ENCODE data around the gene ANGPTL7. TPM values are rescaled to one million over a fixed set of nuclear protein-coding genes. Genes with fewer than 3 reads are reported as not detected.
"Not testable (repeated sequence)": the region's sequence is repeated elsewhere in the genome, so short reads cannot be mapped to it uniquely, and the experiment has no call there.

Gene ANGPTL7
- polyA plus RNA-seq, 1 donor (not counting 4 experiments of a cell fraction or from before 2014, with no cell fraction given): not detected

GRCh38 chr1:11158720-11159321 lies 30.3 kb upstream of the ANGPTL7 start:
- peaks cover 3 to 13% of the 10 kb centered on the region in 2 experiments for H3K36me3 ChIP-seq (ENCODE audit: control insufficient read depth in 2 of 2, extremely low read depth in 1 of 2, insufficient read depth in 2 of 2, low read length in 2 of 2)
- no peak for FAIRE-seq
- peaks cover 3% of the 10 kb centered on the region for H3K9me1 ChIP-seq (ENCODE audit: control insufficient read depth, extremely low read depth, insufficient read depth, low read length)
- no peak overlapping the region for H3K9ac ChIP-seq (ENCODE audit: control insufficient read depth, extremely low read depth, insufficient read depth, low read length)
- dilution Hi-C loops (cut with MboI; ENCODE audit: extremely low pct_ligation_motif_present, low sequenced_read_pairs): no loop called here
- H3K4me2 ChIP-seq (ENCODE audit: control insufficient read depth, extremely low read depth, insufficient read depth, low read depth, low read length): peak overlapping the region; percentile 54
- TF ChIP-seq, protein P1, sequence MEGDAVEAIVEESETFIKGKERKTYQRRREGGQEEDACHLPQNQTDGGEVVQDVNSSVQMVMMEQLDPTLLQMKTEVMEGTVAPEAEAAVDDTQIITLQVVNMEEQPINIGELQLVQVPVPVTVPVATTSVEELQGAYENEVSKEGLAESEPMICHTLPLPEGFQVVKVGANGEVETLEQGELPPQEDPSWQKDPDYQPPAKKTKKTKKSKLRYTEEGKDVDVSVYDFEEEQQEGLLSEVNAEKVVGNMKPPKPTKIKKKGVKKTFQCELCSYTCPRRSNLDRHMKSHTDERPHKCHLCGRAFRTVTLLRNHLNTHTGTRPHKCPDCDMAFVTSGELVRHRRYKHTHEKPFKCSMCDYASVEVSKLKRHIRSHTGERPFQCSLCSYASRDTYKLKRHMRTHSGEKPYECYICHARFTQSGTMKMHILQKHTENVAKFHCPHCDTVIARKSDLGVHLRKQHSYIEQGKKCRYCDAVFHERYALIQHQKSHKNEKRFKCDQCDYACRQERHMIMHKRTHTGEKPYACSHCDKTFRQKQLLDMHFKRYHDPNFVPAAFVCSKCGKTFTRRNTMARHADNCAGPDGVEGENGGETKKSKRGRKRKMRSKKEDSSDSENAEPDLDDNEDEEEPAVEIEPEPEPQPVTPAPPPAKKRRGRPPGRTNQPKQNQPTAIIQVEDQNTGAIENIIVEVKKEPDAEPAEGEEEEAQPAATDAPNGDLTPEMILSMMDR (optimal IDR thresholded peaks at IDR 0.05 in 1 of 3, IDR thresholded peaks at IDR 0.05 in 1 of 3, conservative IDR thresholded peaks at IDR 0.05 in 1 of 3; ENCODE audit: extremely low read depth in 1 of 3, insufficient read depth in 2 of 3, low read length in 3 of 3): no peak
- no peak for TF ChIP-seq EZH2 (IDR thresholded peaks at IDR 0.05; ENCODE audit: low read length)
- no peak overlapping the region for H2AFZ ChIP-seq (ENCODE audit: control insufficient read depth, low read length)
- peaks cover 21% of the 10 kb centered on the region for H3K4me1 ChIP-seq (ENCODE audit: control insufficient read depth, extremely low read depth, insufficient read depth, low read length)
- no peaks in the 10 kb centered on the region for H3K79me2 ChIP-seq (ENCODE audit: control insufficient read depth, insufficient read depth, low read length)
- H3K27ac ChIP-seq (ENCODE audit: control insufficient read depth, insufficient read depth, low read length): peak overlapping the region; percentile 91
- no peaks in the 10 kb centered on the region for H3K9me3 ChIP-seq (ENCODE audit: control insufficient read depth, low read depth, low read length)
- DNase-seq (ENCODE audit: low read depth, low spot score): peak; percentile 19
- no peak overlapping the region for H3K4me3 ChIP-seq (ENCODE audit: control insufficient read depth in 2 of 3, extremely low read depth in 1 of 3, insufficient read depth in 2 of 3, low read depth in 1 of 3, low read length in 3 of 3)
- H4K20me1 ChIP-seq (ENCODE audit: control insufficient read depth, extremely low read depth, insufficient read depth, low read length): no peaks in the 10 kb centered on the region
- no peaks in the 10 kb centered on the region for H3K27me3 ChIP-seq (ENCODE audit: control insufficient read depth, extremely low read depth, insufficient read depth, low read length)

DNA sequence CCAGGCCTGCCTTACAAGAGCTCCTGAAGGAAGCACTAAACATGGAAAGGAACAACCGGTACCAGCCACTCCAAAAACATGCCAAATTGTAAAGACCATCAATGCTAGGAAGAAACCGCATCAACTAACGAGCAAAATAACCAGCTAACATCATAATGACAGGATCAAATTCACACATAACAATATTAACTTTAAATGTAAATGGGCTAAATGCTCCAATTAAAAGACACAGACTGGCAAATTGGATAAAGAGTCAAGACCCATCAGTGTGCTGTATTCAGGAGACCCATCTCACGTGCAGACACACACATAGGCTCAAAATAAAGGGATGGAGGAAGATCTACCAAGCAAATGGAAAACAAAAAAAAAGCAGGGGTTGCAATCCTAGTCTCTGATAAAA lies 26.4 kb upstream of the ANGPTL7 start:
- H3K36me3 ChIP-seq (ENCODE audit: control insufficient read depth in 2 of 2, extremely low read depth in 1 of 2, insufficient read depth in 2 of 2, low read length in 2 of 2); H3K4me3 ChIP-seq (ENCODE audit: control insufficient read depth in 2 of 3, extremely low read depth in 1 of 3, insufficient read depth in 2 of 3, low read depth in 1 of 3, low read length in 3 of 3); H3K9me1 ChIP-seq (ENCODE audit: control insufficient read depth, extremely low read depth, insufficient read depth, low read length); dilution Hi-C loops (cut with MboI; ENCODE audit: extremely low pct_ligation_motif_present, low sequenced_read_pairs); H3K27me3 ChIP-seq (ENCODE audit: control insufficient read depth, extremely low read depth, insufficient read depth, low read length); H3K9me3 ChIP-seq (ENCODE audit: control insufficient read depth, low read depth, low read length); H3K79me2 ChIP-seq (ENCODE audit: control insufficient read depth, insufficient read depth, low read length); H3K9ac ChIP-seq (ENCODE audit: control insufficient read depth, extremely low read depth, insufficient read depth, low read length); H3K27ac ChIP-seq (ENCODE audit: control insufficient read depth, insufficient read depth, low read length); H4K20me1 ChIP-seq (ENCODE audit: control insufficient read depth, extremely low read depth, insufficient read depth, low read length); DNase-seq (ENCODE audit: low read depth, low spot score); FAIRE-seq; H2AFZ ChIP-seq (ENCODE audit: control insufficient read depth, low read length); H3K4me2 ChIP-seq (ENCODE audit: control insufficient read depth, extremely low read depth, insufficient read depth, low read depth, low read length): not testable (repeated sequence)
- peaks cover 18% of the 10 kb centered on the region for H3K4me1 ChIP-seq (ENCODE audit: control insufficient read depth, extremely low read depth, insufficient read depth, low read length)

DNA sequence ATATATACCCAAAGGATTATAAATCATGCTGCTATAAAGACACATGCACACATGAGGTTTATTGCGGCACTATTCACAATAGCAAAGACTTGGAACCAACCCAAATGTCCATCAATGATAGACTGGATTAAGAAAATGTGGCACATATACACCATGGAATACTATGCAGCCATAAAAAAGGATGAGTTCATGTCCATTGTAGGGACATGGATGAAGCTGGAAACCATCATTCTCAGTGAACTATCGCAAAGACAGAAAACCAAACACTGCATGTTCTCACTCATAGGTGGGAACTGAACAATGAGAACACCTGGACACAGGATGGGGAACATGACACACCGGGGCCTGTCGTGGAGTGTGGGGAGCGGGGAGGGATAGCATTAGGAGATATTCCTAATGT lies 22.4 kb upstream of the ANGPTL7 start:
- dilution Hi-C loops (cut with MboI; ENCODE audit: extremely low pct_ligation_motif_present, low sequenced_read_pairs): not testable (repeated sequence)

More for the DNA sequence above, 22.4 kb upstream of the ANGPTL7 start:
- not testable (repeated sequence) for H3K79me2 ChIP-seq (ENCODE audit: control insufficient read depth, insufficient read depth, low read length); H3K27ac ChIP-seq (ENCODE audit: control insufficient read depth, insufficient read depth, low read length); H4K20me1 ChIP-seq (ENCODE audit: control insufficient read depth, extremely low read depth, insufficient read depth, low read length); H3K4me1 ChIP-seq (ENCODE audit: control insufficient read depth, extremely low read depth, insufficient read depth, low read length); DNase-seq (ENCODE audit: low read depth, low spot score); H3K27me3 ChIP-seq (ENCODE audit: control insufficient read depth, extremely low read depth, insufficient read depth, low read length); H3K9me1 ChIP-seq (ENCODE audit: control insufficient read depth, extremely low read depth, insufficient read depth, low read length); H3K36me3 ChIP-seq (ENCODE audit: control insufficient read depth in 2 of 2, extremely low read depth in 1 of 2, insufficient read depth in 2 of 2, low read length in 2 of 2); FAIRE-seq; H3K4me2 ChIP-seq (ENCODE audit: control insufficient read depth, extremely low read depth, insufficient read depth, low read depth, low read length); H3K4me3 ChIP-seq (ENCODE audit: control insufficient read depth in 2 of 3, extremely low read depth in 1 of 3, insufficient read depth in 2 of 3, low read depth in 1 of 3, low read length in 3 of 3); H3K9ac ChIP-seq (ENCODE audit: control insufficient read depth, extremely low read depth, insufficient read depth, low read length); H2AFZ ChIP-seq (ENCODE audit: control insufficient read depth, low read length); H3K9me3 ChIP-seq (ENCODE audit: control insufficient read depth, low read depth, low read length)
